HG02973 (cell line): ENCODE data around the gene RTN4R.
"Not testable (repeated sequence)": the region's sequence is repeated elsewhere in the genome, so short reads cannot be mapped to it uniquely, and the experiment has no call there.

Experiments
- ATAC-seq: cut with Tn5 transposase; IDR thresholded peaks from one replicate; pipeline ENCODE4 v1.9.1; 2021; ENCODE audit warnings: moderate library complexity; ENCODE audit not compliant: unreplicated experiment

Gene RTN4R

GRCh38 chr22:20268279-20269012 lies at the start of gene RTN4R:
Gene RTN4R, minus strand, starts transcription at chr22:20268318. Its CDS starts 226 bp downstream, at chr22:20268092.
- ATAC-seq: no peak

DNA sequence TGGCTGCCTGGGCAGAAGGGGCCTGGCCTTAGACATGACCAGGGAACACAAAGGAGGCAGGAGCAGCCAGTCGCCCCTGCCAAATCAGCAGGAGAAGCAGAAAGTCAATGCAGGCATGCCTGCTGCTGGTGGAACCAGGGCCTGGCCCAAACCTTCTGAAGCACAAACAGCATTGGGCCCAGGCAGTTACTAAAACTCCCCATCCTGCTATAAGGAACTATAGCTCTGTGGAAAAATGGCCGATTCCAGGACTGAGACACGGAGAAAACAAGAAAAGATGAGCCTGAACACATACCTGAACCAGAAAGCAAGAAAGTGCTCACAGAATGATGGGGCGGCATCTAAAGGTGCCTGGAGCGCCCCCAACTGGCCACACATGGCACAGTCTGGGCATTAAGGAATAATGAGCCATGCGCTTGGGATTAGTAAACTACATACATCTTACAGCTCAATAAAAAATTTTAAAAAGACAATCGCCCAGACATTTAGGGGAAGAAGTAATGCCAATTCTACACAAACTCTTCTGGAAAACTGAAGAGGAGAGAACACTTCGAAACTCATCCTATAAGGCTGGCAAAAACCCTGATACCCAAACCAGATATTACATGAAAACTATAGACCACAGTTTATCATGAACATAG lies 49.4 kb upstream of the RTN4R start:
- not testable (repeated sequence) for ATAC-seq

DNA sequence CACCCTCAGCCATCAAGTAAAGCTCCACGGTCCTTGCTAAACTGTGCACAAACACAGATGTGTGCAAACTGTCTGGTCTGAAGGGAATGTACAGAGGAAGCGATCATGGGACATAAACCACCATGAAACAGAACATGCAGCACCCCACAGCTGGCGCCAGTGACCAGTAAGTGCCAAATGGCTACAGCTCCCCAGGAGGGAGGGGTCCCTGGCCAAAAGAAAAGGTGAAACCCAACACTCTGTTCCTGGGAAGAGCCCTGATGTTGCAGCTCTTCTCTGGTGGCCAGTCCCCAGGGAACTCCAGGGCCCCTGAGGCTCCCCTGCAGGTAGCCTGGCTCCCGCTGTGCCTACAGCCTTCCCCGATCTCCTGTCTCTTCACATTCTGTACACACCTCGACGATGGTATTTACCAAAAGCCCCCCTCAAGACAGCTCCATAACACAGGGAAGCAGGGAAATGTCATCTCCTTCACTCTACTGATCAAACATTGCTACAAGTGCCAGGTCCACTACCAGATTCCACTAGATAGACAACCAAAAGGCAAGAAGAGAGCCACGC lies 48.8 kb upstream of the RTN4R start:
- no peak for ATAC-seq

DNA sequence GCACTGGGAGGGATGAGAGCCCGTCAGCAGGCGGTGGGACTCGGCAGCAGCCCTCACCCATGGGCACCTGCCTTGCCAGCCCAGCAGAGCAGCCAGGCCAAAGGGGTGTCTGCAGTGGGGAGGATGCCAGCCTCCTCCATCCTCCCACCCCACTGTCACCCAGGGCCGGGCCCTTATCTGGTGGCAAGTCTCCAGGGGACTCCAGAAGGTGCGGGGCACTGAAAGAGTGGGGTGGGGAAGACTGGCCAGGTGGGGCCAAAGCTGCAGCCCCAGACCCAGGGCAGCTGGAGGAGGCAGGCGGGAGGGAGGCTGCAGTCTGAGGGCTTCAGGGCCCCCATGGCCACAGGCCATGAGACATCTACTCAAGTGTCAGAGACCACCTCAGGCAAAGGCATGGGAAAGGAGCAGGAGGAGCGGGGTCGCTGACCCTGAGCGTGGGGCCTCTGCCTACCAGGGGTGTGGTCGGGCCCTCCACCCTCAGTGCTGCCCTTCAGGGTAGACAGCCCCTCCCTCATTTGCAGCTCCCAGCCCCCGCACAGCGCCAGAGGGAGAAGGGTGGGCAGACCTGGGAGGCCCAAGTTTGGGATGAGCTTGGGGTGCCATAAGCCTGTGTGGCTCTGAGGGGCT lies 48.2 kb upstream of the RTN4R start:
- ATAC-seq: no peak

GRCh38 chr22:20315337-20316216 lies 47.5 kb upstream of the RTN4R start:
- ATAC-seq: no peak

- not testable (repeated sequence) for ATAC-seq
Measured at GRCh38 chr22:20314741-20315336, 46.7 kb upstream of the RTN4R start.

- not testable (repeated sequence) for ATAC-seq
Measured at GRCh38 chr22:20314206-20314605, 46.1 kb upstream of the RTN4R start.

GRCh38 chr22:20313306-20314077 lies 45.4 kb upstream of the RTN4R start:
- not testable (repeated sequence) for ATAC-seq

DNA sequence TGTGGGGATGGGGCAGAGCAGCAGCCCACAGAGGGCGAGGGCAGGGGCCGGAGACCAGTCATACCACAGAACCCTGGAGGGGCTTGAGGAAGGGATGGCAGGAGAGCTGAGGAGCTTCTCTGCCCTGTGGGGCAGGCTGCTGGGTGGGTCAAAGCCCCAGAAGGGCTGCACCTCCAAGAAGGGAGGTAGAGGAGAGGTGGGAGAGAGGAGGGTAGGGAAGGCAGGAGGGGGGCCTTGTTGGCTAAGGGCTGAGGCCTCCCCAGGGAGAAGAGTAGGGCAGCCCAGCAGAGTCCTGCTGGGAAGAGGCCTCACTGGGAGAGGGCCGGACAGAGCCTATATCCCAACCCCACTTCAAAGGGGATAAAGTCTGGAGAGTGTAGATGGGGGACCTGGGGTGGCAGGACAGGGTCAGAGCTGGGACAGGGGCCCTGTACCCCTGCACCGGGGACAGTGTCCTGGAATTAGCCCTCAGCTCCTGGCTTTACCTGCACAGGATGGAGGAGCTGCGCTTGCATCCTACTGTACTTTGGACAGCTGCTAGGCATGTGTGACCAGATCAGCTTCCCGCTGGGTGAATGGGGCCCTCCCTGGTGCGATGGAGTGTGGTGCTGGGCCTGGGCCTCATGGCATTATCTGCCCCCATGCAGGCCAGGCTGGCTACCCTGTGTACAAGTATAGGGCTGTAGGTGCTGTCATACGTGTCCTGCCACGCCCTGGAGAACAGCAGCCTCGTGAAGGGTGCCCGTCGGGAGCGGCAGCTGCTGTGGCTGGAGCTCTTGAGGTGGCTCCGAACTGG lies 44.5 kb upstream of the RTN4R start:
- no peak for ATAC-seq

DNA sequence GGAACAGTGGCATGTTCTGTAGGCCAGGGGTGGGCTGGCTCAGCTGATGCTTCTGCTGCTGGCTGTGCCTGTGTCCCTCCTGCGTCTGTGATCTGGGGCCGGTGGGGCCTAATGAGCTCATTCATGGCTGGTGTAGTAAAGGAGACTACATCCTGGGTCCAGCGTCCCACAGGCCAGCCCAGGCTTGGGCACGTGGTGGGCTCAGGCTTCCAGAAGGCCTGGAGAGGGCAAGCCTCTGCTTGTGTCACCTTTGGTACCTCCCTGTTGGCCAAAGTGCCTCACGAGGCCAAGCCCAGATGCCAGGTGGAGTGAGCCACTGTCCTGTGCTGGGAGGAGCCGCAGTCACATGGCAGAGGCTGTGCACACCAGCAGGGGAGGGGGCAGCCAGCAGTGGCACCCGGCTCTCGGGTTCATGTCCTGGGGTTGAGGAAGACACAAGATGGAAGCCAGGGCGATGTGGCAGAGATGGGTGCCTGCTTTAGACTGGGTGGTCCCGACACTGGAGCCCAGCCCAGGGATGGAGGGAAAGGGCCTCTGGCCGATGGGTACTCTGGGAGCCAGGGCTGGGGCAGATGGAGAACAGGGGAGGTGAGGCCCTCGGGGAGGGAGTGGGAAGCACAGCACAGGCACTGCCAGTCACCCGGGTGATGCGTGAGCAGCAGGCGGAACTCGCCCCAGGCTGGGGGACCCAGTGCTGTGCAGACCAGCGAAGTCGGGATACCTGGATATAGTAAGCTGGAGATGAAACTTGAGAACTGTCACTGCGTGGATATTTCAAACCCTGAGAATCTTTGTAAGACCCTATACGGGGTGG lies 43.3 kb upstream of the RTN4R start:
- not testable (repeated sequence) for ATAC-seq

GRCh38 chr22:20310773-20311172 lies 42.7 kb upstream of the RTN4R start:
- not testable (repeated sequence) for ATAC-seq

- not testable (repeated sequence) for ATAC-seq
Measured at GRCh38 chr22:20310180-20310579, 42.1 kb upstream of the RTN4R start.

GRCh38 chr22:20308806-20309650 lies 40.9 kb upstream of the RTN4R start:
- ATAC-seq: not testable (repeated sequence)

- not testable (repeated sequence) for ATAC-seq
Measured at GRCh38 chr22:20307448-20308447, 39.6 kb upstream of the RTN4R start.

DNA sequence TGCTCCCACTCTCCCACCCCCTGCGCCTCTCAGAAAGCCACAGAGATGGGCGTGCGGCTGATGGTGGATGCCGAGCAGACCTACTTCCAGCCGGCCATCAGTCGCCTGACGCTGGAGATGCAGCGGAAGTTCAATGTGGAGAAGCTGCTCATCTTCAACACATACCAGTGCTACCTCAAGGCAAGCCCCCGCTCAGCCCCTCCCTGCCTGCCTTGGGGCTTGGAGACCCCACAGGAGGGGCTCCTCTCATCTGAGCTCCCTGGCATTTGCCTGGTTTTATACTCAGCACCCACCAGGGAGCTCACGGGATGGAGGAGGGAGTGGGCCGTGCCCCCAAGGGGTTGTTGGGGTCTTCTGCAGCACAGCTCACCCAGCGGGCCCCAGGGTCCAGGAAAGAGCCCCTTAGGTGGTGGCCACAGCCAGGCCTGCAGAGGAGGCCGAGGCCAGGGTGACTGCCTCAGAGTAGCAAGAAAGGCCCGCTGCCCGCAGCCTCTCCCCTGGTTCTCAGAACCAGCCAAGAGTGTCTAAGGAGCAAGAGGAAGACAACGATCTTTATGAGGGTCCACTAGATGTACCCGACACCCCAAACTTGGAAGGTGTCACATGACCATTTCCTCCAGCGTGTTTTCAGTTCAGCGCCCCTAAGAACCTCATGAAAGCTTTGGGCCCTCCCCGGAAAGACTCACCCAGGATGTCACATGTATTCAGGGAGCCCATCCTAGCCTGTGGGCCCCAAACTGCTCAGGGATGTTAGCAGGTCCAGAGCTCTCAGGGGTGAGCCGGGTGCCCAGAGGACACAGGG lies 38.7 kb upstream of the RTN4R start:
- ATAC-seq: not testable (repeated sequence)
